GM19463 (cell line): ENCODE data around the gene NOVA2.

Source experiments
- ATAC-seq: cut with Tn5 transposase; IDR thresholded peaks from one replicate; pipeline ENCODE4 v1.9.1; 2021; ENCODE audit warnings: mild to moderate bottlenecking, moderate library complexity; ENCODE audit not compliant: unreplicated experiment

Gene NOVA2

GRCh38 chr19:45968626-45969025, 5.0 kb downstream of the NOVA2 start:
- no peak for ATAC-seq

GRCh38 chr19:45967246-45967645, 6.4 kb downstream of the NOVA2 start:
- ATAC-seq = no peak

GRCh38 chr19:45962021-45962420, 11.6 kb downstream of the NOVA2 start:
- no peak for ATAC-seq

DNA sequence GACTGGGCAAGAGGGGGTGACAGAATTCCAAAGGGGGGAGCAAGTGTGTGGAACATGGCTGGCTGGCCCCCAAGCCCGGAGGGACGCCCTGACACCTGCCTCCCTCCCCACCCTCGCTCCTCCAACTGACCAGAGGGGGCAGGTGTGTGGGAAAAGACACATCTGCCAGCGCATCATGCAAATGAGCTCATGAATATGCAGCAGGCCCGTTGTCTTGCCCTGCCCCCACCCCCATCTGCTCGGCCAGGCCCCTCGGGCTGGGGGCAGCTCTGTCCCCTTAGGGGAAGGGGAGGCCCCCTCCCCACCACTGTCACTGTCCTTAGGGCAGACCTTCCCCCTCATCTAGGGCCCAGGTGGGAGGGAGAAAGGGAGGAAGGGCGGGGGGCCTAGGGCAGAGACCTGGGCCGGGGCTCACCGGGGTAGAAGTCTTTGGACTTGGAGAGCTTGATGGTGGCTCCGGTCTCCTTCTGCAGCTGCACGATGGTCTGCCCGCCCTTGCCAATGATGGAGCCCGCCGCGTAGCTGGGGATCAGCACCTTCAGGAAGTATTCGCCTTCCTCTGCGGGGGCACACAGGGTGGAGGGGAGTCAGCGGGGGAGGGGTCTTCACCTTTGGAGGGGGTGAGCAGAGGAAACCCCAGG, 12.9 kb downstream of the NOVA2 start:
- no peak for ATAC-seq

GRCh38 chr19:45959517-45960025, 14.1 kb downstream of the NOVA2 start:
- no peak for ATAC-seq

DNA sequence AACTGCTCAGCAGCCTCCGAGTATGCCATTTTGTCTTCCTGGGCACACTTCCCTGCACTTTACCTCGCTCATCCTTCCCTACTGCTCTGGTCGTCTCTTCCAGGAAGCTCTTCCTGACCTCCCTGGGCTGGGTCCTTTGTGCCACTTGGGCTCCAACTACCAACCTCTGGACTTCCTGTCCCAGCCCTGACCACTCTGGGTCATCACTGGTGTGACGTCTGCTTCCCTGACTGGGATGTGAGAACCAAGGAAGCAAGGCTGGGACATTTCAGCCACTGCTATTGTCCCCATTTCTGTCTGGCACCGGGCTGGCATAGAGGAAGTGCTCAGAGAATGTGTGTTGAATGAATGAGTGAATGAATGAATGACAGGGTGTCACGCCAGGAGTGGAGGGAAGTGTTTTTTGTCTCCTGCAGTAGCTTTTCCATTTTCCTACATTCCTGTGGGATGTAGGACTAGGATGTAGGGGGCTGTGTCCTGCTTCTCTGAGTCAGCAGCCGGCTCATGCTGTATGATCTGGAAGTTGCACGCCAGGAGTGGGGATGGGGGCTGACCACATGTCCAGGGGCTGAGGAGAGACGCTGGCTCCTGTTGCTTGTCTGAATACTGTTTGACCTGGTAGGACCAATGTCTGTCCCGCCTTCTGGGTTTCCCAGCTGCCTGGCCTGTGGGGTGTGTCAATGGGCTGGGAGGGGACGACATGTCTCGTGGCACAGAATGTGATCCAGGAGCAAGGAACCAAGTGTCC, 14.7 kb downstream of the NOVA2 start:
- no peak for ATAC-seq

GRCh38 chr19:45958320-45958719, 15.3 kb downstream of the NOVA2 start:
- no peak for ATAC-seq

- ATAC-seq = no peak
These were observed 17.6 kb downstream of the NOVA2 start for GRCh38 chr19:45955905-45956608.

DNA sequence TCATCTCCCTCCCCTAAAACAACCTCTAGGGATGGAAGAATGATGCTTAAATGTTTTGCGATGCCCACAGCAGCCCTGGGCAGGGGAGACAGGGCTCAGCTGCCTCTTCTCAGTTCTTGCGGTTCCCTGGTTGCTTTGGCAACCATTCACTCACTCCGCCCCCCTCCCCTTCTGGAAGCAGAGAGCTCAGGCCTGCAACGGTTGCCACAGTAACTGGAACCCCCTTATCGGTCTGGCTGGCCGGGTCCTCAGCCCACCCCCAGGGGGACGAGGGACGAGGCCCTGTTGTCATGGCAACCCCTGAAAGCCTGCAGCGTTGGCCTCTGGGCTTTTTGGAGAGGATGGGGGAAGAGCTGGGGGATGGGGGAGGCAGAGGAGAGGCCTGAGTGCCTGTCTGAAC, 19.5 kb downstream of the NOVA2 start:
- ATAC-seq = no peak

DNA sequence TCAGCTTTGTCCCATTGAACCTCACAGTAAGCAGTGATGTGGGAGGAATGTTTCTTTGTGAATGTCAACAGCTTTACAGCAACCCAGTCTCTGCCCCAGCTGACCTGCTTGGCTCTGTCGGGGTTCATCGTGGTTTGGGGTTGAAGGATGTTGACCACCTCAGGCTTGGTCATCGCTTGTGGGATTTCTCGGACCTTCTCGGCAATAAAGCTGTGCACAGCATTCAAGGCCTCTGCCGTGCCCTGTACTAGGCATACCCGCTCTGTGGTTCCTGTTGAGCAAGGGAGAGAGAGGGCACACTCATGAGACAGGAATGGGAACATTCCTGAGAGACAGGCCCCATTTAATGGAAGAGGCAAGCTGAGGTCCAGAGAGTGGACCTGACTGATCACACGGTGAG, 20.0 kb downstream of the NOVA2 start:
- no peak for ATAC-seq

GRCh38 chr19:45952686-45953505, 20.8 kb downstream of the NOVA2 start:
- ATAC-seq = no peak

GRCh38 chr19:45952341-45952685, 21.4 kb downstream of the NOVA2 start:
- no peak for ATAC-seq

- no peak for ATAC-seq
These were observed 25.7 kb downstream of the NOVA2 start for GRCh38 chr19:45947926-45948325.

- ATAC-seq = no peak
These were observed 33.2 kb downstream of the NOVA2 start for GRCh38 chr19:45940515-45940805.

DNA sequence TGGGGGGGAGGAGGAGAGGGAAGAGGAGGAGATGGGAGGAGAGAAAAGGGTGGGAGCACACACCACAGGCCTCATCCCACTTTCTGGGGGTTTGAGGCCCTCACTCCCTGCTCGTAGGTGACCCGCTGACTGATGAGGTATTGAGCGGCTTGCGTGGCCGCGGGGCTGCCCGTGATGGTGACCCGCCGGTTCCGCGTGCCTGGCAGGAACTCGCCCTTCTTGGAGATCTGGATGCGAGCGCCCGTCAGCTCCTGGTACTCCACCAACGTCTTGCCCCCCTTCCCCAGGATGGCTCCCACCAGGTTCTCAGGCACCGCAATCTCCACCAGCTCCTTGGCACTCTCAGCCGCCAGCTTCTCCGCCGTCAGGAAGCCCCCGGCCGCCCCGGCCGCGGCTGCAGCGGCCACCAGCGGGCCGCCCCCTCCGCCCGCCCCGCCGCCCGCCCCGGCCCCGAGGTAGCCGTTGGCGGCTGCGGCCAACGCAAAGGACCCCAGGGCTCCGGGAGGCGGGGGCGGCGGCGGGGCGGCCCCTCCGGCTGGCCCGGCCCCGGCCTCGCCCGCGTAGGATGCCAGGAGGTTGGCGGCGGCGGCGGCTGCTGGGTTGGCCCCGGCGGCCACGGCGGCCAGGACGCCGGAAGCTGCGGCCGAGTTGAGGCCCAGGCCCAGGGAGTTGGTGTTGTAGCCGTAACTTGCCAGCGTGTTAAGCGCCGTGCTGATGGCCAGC, 33.7 kb downstream of the NOVA2 start:
- no peak for ATAC-seq

DNA sequence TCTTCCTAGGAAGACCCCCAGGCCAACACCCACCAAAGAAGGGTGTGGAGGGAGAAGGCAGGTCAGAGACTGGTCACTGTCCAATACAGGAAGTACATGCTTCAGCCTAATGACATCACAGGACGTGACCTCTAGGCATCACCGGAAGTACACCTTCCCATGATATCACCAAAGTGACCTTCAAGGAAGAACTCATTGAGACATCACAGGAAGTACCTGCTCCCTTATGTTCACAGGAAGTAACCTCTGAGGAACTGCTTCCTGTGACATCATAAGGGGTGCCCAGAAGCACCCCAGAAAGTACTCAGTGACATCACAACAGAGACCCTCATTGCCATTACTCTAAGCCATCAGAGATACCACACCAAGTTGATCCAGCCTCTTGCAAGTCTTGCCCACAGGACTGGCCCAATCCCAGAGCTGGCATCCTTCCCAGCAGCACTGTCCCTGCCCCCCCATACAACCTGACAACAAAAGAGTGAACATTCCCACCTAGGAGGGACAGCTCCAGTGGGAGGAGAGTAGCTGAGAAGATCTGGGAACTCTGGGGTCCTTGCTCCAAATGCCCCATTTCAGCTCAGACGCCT, 34.8 kb downstream of the NOVA2 start:
- ATAC-seq = no peak

DNA sequence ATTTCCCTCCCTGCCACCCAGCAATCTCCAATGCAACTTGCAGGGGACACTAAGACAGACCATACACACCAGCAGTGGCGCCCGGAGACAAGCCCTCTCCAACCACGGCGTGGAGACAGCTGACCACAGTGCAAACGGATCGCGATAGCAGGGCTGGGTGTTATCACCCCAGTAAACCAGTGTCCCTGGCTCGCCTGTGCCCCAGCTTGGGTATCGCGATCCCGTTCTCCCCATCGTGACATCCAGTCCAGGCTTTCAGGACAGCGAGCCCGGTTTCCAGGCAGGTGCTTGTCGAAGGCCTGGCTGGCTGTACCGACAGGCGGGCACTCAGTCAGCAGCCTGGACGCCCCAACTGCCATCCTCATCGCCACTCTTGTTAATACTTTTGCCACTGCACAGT, 38.4 kb downstream of the NOVA2 start:
- ATAC-seq = no peak

GRCh38 chr19:45934551-45935230, 39.0 kb downstream of the NOVA2 start:
- ATAC-seq = no peak

- no peak for ATAC-seq
These were observed 39.9 kb downstream of the NOVA2 start for GRCh38 chr19:45933759-45934158.

DNA sequence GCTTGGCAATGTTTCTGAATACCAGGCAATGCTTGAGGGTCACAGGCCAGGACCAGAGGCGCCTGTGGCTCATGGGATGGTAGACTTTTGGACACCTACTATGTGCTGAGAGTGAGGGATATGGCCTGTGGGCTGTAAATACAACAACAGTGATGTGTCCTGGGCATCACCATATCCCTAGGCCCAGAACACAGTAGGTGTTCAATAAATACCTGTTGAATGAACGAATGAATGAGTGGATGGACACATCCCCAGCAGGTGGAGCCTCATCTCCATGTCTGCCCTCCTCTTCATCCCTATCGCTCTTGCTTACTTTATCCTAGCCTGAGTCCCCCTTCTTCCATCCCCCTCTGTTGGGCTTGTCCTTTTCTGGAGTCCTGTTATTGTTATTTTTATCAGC, 42.6 kb downstream of the NOVA2 start:
- ATAC-seq = no peak
